ENCODE results near the gene RPL13.

RPL13 gene

GRCh38 chr16:89556750-89557689 is 3.5 kb upstream of the RPL13 start (continued):
- TF ChIP-seq REST (tag by site-specific recombination; IDR thresholded peaks at IDR 0.05) (no peak), ZNF114 (tag by site-specific recombination; IDR thresholded peaks at IDR 0.05) (no peak), ZFP3 (tag by site-specific recombination; IDR thresholded peaks at IDR 0.05; ENCODE audit: low read depth) (no peak), ZNF341 (tag by site-specific recombination; IDR thresholded peaks at IDR 0.05; ENCODE audit: low read depth) (no peak)

- CTCF ChIA-PET: interaction anchor here (0.6 to 1.6 kb wide), 10 partner anchors 9 to 308 kb away, joined by 3 to 6 read pairs (median 4); no protein-coding TSS in a partner anchor
- Histone ChIP-seq H3K27ac (ENCODE audit: extremely low read depth, low read depth, low read length) (no peak overlapping the region), H3K36me3 (ENCODE audit: control insufficient read depth in 2 of 2, insufficient read depth in 1 of 2, low read length in 2 of 2) (peaks cover 0 to 70% of the 10 kb centered on the region in 2 experiments; a peak in 2 of 3 replicates), H3K9me3 (ENCODE audit: control insufficient read depth, insufficient read depth, low read depth, low read length) (no peaks in the 10 kb centered on the region), H3K4me1 (ENCODE audit: control insufficient read depth, insufficient read depth, low read length) (peaks cover under 1% of the 10 kb centered on the region; the same call in 1 of the 2 replicates), H3K4me3 (ENCODE audit: low read depth, low read length) (no peak overlapping the region)
- TF ChIP-seq ZBTB20 (tag by site-specific recombination; IDR thresholded peaks at IDR 0.05) (0 out of 2 replicates have a peak, but pooled peaks have one; percentile 6), ZNF473 (tag by site-specific recombination; IDR thresholded peaks at IDR 0.05) (no peak)
- POLR2A ChIA-PET: interaction anchor here (0.6 kb wide), 1 partner anchor 311 kb away, joined by 4 read pairs; no protein-coding TSS in a partner anchor
These were observed 2.6 kb upstream of the RPL13 start for GRCh38 chr16:89557690-89558490.

GRCh38 chr16:89561142-89561883 is 831 bp downstream of the RPL13 start:
- TF ChIP-seq KLF16 (tag by site-specific recombination; IDR thresholded peaks at IDR 0.05) (peak; percentile 33; the same call in 1 of the 2 replicates), ZNF350 (tag by site-specific recombination; IDR thresholded peaks at IDR 0.05) (0 out of 2 replicates have a peak, but pooled peaks have one; percentile 2), MEIS1 (CRISPR knock-in tag; IDR thresholded peaks at IDR 0.05; ENCODE audit: borderline replicate concordance) (no peak), GFI1B (tag by site-specific recombination; IDR thresholded peaks at IDR 0.05) (0 out of 2 replicates have a peak, but pooled peaks have one; percentile 9)
- Histone ChIP-seq H3K4me1 (ENCODE audit: control insufficient read depth, insufficient read depth, low read length) (peaks cover 9% of the 10 kb centered on the region), H3K36me3 (ENCODE audit: control insufficient read depth in 2 of 2, insufficient read depth in 1 of 2, low read length in 2 of 2) (peaks cover 5 to 59% of the 10 kb centered on the region in 2 experiments; a peak in 2 of 3 replicates), H3K27ac (ENCODE audit: extremely low read depth, low read depth, low read length) (peak overlapping the region; percentile 100), H3K4me3 (ENCODE audit: low read depth, low read length) (peak overlapping the region; percentile 67), H3K9me3 (ENCODE audit: control insufficient read depth, insufficient read depth, low read depth, low read length) (no peaks in the 10 kb centered on the region)
- CTCF ChIA-PET: interaction anchor here (0.7 kb wide), 1 partner anchor 96 kb away, joined by 3 read pairs; the partner anchor contains the start of genes CHMP1A and SPATA33
- POLR2A ChIA-PET: no interaction called here
